ENCODE measurements around the gene AARS1.

GRCh38 chr16:70301121-70301520 lies 11.8 kb upstream of the AARS1 start:
- TF ChIP-seq POLR2AphosphoS5 (IDR thresholded peaks at IDR 0.05; ENCODE audit: low read depth, low read length) (no peak), POLR2A (IDR thresholded peaks at IDR 0.05; ENCODE audit: low read depth, low read length) (no peak), SPI1 (IDR thresholded peaks at IDR 0.05; ENCODE audit: low read depth, low read length) (no peak), TAF1 (IDR thresholded peaks at IDR 0.05; ENCODE audit: low read depth, low read length) (no peak)

Measured in GM12891 (cell line).